HL-60/S4 treated with phorbol 12-myristate 13-acetate at 8.2 ng/mL for 4 days and 3 days (cell line): ENCODE measurements around the gene FAXDC2.

Experiments
- in situ Hi-C: fragments of 300-500 bp; cut with MboI; formaldehyde crosslinking; loops from 2 replicates; pipeline ENCODE4 v1.15.0; 2022; ENCODE audit warnings: low sequenced_read_pairs

The FAXDC2 gene

GRCh38 chr5:154801083-154801482 is 49.3 kb downstream of the FAXDC2 start:
- in situ Hi-C loops = loop anchor here (25.0 kb wide), 1 partner anchor 164 kb away; no protein-coding TSS in a partner anchor

- in situ Hi-C loops = loop anchor here (25.0 kb wide), 1 partner anchor 163 kb away; no protein-coding TSS in a partner anchor
Measured at GRCh38 chr5:154800582-154800981, 49.8 kb downstream of the FAXDC2 start.

- in situ Hi-C loops = no loop called here
Measured at GRCh38 chr5:154797762-154798161, 52.6 kb downstream of the FAXDC2 start.

GRCh38 chr5:154795235-154795596 is 55.2 kb downstream of the FAXDC2 start:
- in situ Hi-C loops = no loop called here

- in situ Hi-C loops = no loop called here
Measured at GRCh38 chr5:154794525-154795234, 55.7 kb downstream of the FAXDC2 start.

GRCh38 chr5:154793599-154794524 is 56.5 kb downstream of the FAXDC2 start:
- in situ Hi-C loops = no loop called here

- in situ Hi-C loops = no loop called here
Measured at GRCh38 chr5:154791535-154791934, 58.9 kb downstream of the FAXDC2 start.

GRCh38 chr5:154788212-154788611 is 62.2 kb downstream of the FAXDC2 start:
- in situ Hi-C loops = no loop called here

GRCh38 chr5:154786414-154786813 is 64.0 kb downstream of the FAXDC2 start:
- in situ Hi-C loops = no loop called here

GRCh38 chr5:154784856-154785255 is 65.5 kb downstream of the FAXDC2 start:
- in situ Hi-C loops = no loop called here

- in situ Hi-C loops = no loop called here
Measured at GRCh38 chr5:154783774-154784460, 66.5 kb downstream of the FAXDC2 start.

- in situ Hi-C loops = no loop called here
Measured at GRCh38 chr5:154782812-154783592, 67.4 kb downstream of the FAXDC2 start.

GRCh38 chr5:154782326-154782725 is 68.1 kb downstream of the FAXDC2 start:
- in situ Hi-C loops = no loop called here

GRCh38 chr5:154780128-154780527 is 70.3 kb downstream of the FAXDC2 start:
- in situ Hi-C loops = no loop called here

GRCh38 chr5:154779105-154779504 is 71.3 kb downstream of the FAXDC2 start:
- in situ Hi-C loops = no loop called here

- in situ Hi-C loops = no loop called here
Measured at GRCh38 chr5:154778534-154778933, 71.9 kb downstream of the FAXDC2 start.

- in situ Hi-C loops = no loop called here
Measured at GRCh38 chr5:154776167-154776566, 74.2 kb downstream of the FAXDC2 start.

- in situ Hi-C loops = no loop called here
Measured at GRCh38 chr5:154773326-154773725, 77.1 kb downstream of the FAXDC2 start.

- in situ Hi-C loops = no loop called here
Measured at GRCh38 chr5:154771383-154771901, 79.0 kb downstream of the FAXDC2 start.

- in situ Hi-C loops = no loop called here
Measured at GRCh38 chr5:154770111-154770510, 80.3 kb downstream of the FAXDC2 start.
